GM20000 (cell line): ENCODE measurements around the gene OSBP2.

Experiments used
- DNase-seq: peaks from one replicate; pipeline ENCODE4 v3.0.0; 2012; ENCODE audit warnings: low spot score
- CTCF ChIP-seq: IDR thresholded peaks from 2 replicates; pipeline ENCODE4 v1.5.1; 2012; ENCODE audit warnings: mild to moderate bottlenecking, control low read depth; ENCODE audit errors: extremely low read depth, missing control alignments

OSBP2 gene

DNA sequence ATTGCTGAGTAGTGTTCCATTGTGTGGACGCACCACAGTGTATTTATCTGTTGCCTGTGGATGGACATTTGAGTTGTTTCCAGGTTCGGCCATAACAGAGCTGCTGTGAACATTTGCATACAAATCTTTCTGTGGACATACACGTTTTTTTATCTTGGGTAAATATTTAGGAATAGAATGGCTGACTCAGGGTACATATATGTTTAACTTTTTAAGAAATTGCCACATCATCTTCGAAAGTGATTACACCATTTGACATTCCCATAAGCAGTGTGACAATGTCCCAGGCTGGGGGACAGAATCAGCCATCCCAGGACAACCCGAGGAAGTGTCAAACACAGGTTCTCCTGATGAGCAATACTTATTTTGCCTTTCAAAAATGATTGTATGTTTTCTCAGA lies 87.9 kb downstream of the OSBP2 start:
- DNase-seq: no peak
- no peak for TF ChIP-seq CTCF

DNA sequence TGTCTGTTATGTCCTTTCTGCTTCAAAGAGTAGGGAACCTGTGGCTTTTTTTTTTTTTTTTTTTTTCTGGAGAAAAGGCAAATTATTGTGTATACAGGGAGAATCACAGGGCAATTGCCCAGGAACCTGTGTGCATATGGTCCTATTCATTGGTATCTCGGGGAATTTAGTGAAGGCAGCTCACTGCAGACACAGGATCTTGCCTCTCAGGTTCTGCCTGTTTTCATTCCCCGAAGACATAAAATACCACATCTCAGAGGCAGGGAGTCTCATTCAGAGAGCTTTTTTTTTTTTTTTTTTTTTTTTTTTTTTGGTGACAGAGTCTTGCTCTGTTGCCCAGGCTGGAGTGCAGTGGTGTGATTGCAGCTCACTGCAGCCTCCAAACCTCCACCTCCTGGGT lies 88.3 kb downstream of the OSBP2 start:
- no peak for DNase-seq
- TF ChIP-seq CTCF: no peak

GRCh38 chr22:30785527-30785926 lies 90.9 kb downstream of the OSBP2 start:
- TF ChIP-seq CTCF: no peak
- no peak for DNase-seq

- DNase-seq: no peak
- TF ChIP-seq CTCF: no peak
These were observed 95.7 kb downstream of the OSBP2 start for GRCh38 chr22:30790366-30790765.

- no peak for DNase-seq
- no peak for TF ChIP-seq CTCF
These were observed 97.8 kb downstream of the OSBP2 start for GRCh38 chr22:30792456-30792855.

- TF ChIP-seq CTCF: no peak
These were observed 100.4 kb downstream of the OSBP2 start for GRCh38 chr22:30795118-30795517.

GRCh38 chr22:30801695-30802094 lies 107.0 kb downstream of the OSBP2 start:
- no peak for TF ChIP-seq CTCF
- DNase-seq: no peak

More at GRCh38 chr22:30795118-30795517, 100.4 kb downstream of the OSBP2 start:
- no peak for DNase-seq
